ENCODE data around the gene NAV2. TPM values are rescaled to one million over a fixed set of nuclear protein-coding genes. Genes with fewer than 3 reads are reported as not detected.

The NAV2 gene
- polyA plus RNA-seq, 2 donors, result 4.3 to 9.7 TPM

DNA sequence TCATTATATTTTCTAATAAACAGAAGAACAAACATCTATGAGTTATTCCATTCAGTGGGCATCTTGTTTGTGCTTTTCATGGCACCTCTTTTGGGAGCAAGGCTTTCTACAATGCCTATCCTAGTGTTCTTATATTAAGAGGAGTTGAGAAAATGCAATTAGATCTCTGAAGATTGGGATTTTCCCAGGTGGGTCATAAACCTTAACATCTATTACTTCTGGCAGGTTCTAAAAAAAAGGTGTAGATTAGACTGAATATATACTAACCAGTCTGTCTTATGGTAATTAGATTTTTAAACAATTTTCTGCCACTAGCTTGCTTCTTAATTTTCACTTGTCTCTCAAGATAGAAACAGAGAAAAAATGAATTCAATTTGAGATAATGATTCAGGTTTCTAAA, 128.3 kb downstream of the NAV2 start:
- H3K4me3 ChIP-seq (ENCODE audit: low read depth in 1 of 2, low read length in 2 of 2), result no peak overlapping the region
- H3K4me1 ChIP-seq (ENCODE audit: control insufficient read depth in 2 of 2, insufficient read depth in 2 of 2, low read length in 1 of 2), result no peaks in the 10 kb centered on the region
- H3K36me3 ChIP-seq (ENCODE audit: control insufficient read depth in 2 of 2, insufficient read depth in 2 of 2, low read length in 1 of 2), result no peaks in the 10 kb centered on the region
- H3K27ac ChIP-seq (ENCODE audit: low read depth in 2 of 2, low read length in 1 of 2), result no peak overlapping the region
- no peaks in the 10 kb centered on the region for H3K9me3 ChIP-seq (ENCODE audit: control insufficient read depth in 2 of 2, insufficient read depth in 1 of 2, low read depth in 1 of 2, low read length in 1 of 2)
- H3K27me3 ChIP-seq (ENCODE audit: control insufficient read depth in 1 of 2, insufficient read depth in 2 of 2, low read length in 2 of 2), result no peaks in the 10 kb centered on the region

DNA sequence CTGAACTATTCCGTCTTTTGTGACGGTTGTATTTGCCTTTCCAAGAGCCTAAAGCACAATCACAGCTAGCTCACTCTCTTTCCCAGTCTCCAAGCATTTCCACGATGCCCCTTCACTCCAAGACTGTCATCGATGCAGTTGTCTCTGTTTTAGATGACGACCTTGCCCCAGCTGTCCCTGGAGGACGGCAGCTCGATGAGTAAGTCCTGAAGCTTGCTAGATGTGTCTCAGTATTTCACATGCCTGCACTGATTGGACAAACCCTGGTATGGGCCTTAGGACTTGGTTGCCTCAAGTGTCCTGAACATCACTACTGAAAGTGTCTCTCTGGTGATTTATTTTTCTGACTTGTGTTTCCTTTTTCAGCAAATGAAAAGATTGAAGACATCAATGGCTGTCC, 129.9 kb downstream of the NAV2 start:
- 79 to 81% methylated on average over 7 of the region's 7 CpGs for WGBS, 2 donors
- no peak overlapping the region for H3K27ac ChIP-seq (ENCODE audit: low read depth in 2 of 2, low read length in 1 of 2)
- no peaks in the 10 kb centered on the region for H3K27me3 ChIP-seq (ENCODE audit: control insufficient read depth in 1 of 2, insufficient read depth in 2 of 2, low read length in 2 of 2)
- H3K9me3 ChIP-seq (ENCODE audit: control insufficient read depth in 2 of 2, insufficient read depth in 1 of 2, low read depth in 1 of 2, low read length in 1 of 2), result no peaks in the 10 kb centered on the region
- H3K36me3 ChIP-seq (ENCODE audit: control insufficient read depth in 2 of 2, insufficient read depth in 2 of 2, low read length in 1 of 2), result no peaks in the 10 kb centered on the region
- H3K4me3 ChIP-seq (ENCODE audit: low read depth in 1 of 2, low read length in 2 of 2), result no peak overlapping the region
- no peaks in the 10 kb centered on the region for H3K4me1 ChIP-seq (ENCODE audit: control insufficient read depth in 2 of 2, insufficient read depth in 2 of 2, low read length in 1 of 2)

DNA sequence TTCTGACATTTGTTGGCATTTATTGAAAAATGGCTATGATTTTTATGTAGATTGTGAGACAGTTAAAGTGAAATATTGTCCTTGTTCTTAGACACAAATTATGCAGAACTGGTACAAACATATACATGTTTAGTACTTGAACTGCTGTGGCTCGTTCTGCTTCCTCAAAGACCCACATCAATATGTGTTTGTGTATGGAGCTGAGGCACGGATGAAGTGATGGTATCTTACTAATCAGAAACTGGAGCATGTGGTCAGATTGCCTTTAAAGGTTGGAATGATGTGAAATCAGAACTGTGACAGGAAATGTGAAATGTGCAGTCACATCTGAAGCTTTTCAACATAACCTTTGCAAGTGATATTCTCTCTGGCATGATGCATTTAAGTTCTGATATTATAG, 130.4 kb downstream of the NAV2 start:
- H3K27ac ChIP-seq (ENCODE audit: low read depth in 2 of 2, low read length in 1 of 2), result no peak overlapping the region
- 65 to 69% methylated on average over 2 of the region's 2 CpGs for WGBS, 2 donors
- no peaks in the 10 kb centered on the region for H3K4me1 ChIP-seq (ENCODE audit: control insufficient read depth in 2 of 2, insufficient read depth in 2 of 2, low read length in 1 of 2)
- H3K27me3 ChIP-seq (ENCODE audit: control insufficient read depth in 1 of 2, insufficient read depth in 2 of 2, low read length in 2 of 2), result no peaks in the 10 kb centered on the region
- no peaks in the 10 kb centered on the region for H3K36me3 ChIP-seq (ENCODE audit: control insufficient read depth in 2 of 2, insufficient read depth in 2 of 2, low read length in 1 of 2)
- no peaks in the 10 kb centered on the region for H3K9me3 ChIP-seq (ENCODE audit: control insufficient read depth in 2 of 2, insufficient read depth in 1 of 2, low read depth in 1 of 2, low read length in 1 of 2)
- no peak overlapping the region for H3K4me3 ChIP-seq (ENCODE audit: low read depth in 1 of 2, low read length in 2 of 2)

DNA sequence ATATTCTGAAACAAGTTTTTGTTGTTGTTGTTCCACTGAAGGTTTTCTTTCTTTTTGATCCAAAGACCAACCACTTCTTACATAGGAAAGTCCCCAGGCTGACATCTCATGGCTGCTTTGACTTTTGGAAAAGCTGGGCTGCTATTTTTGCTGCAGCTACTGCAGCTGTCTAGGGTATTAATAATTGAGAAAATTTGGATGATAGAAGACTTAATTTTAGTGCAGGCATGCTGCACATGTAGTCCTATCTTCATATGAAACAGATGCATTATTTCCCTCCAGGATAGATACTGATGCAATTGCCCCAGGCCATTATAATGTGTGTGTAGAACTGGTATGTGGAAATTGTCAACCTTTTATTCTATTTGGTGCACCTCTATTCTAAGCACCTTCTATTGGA, 131.4 kb downstream of the NAV2 start:
- no peak overlapping the region for H3K4me3 ChIP-seq (ENCODE audit: low read depth in 1 of 2, low read length in 2 of 2)
- H3K27me3 ChIP-seq (ENCODE audit: control insufficient read depth in 1 of 2, insufficient read depth in 2 of 2, low read length in 2 of 2), result no peaks in the 10 kb centered on the region
- H3K27ac ChIP-seq (ENCODE audit: low read depth in 2 of 2, low read length in 1 of 2), result no peak overlapping the region
- no peaks in the 10 kb centered on the region for H3K36me3 ChIP-seq (ENCODE audit: control insufficient read depth in 2 of 2, insufficient read depth in 2 of 2, low read length in 1 of 2)
- H3K9me3 ChIP-seq (ENCODE audit: control insufficient read depth in 2 of 2, insufficient read depth in 1 of 2, low read depth in 1 of 2, low read length in 1 of 2), result no peaks in the 10 kb centered on the region
- H3K4me1 ChIP-seq (ENCODE audit: control insufficient read depth in 2 of 2, insufficient read depth in 2 of 2, low read length in 1 of 2), result no peaks in the 10 kb centered on the region

DNA sequence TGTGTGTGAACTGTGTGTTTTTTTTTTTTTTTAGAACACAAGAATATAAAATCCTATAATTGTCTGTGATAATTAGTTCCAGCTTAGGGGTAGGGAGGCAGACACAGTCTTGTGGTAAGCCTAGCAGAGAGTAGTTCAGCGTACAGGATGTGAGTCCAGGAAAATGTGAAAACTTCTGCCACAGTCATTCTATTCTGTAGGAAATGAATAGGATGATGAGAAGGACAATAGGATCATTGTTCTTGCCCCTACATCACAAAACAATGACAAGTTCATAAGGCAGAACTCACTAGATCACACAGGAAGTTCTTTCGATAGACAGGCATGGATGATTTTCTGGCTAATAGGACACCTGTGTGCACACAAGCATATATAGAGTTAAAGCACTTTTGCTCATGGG, 132.2 kb downstream of the NAV2 start:
- WGBS, 2 donors, result 91 to 92% methylated on average over 2 of the region's 2 CpGs

DNA sequence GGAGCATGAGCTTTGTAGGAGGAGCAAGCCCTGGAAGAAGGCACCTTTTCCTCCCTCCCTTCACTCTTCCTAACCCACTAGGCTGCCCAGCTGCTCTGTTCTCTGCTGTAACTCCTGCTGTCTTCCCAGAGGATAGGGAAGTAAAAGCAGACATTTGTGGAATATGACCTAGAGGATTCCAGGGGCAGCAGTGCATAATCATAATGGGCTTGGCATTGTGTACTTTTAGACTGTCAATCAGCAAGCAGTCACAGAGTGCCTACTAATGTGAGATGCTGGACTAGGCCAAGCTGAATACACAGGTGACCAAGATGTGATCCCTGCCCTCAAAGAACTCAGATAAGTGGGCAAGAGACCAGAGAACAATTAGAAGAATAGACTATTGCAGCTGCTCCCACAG, 133.0 kb downstream of the NAV2 start:
- no peaks in the 10 kb centered on the region for H3K36me3 ChIP-seq (ENCODE audit: control insufficient read depth in 2 of 2, insufficient read depth in 2 of 2, low read length in 1 of 2)
- no peak overlapping the region for H3K27ac ChIP-seq (ENCODE audit: low read depth in 2 of 2, low read length in 1 of 2)
- no peak overlapping the region for H3K4me3 ChIP-seq (ENCODE audit: low read depth in 1 of 2, low read length in 2 of 2)
- no peaks in the 10 kb centered on the region for H3K9me3 ChIP-seq (ENCODE audit: control insufficient read depth in 2 of 2, insufficient read depth in 1 of 2, low read depth in 1 of 2, low read length in 1 of 2)
- H3K27me3 ChIP-seq (ENCODE audit: control insufficient read depth in 1 of 2, insufficient read depth in 2 of 2, low read length in 2 of 2), result no peaks in the 10 kb centered on the region
- H3K4me1 ChIP-seq (ENCODE audit: control insufficient read depth in 2 of 2, insufficient read depth in 2 of 2, low read length in 1 of 2), result no peaks in the 10 kb centered on the region

More for the DNA sequence above, 132.2 kb downstream of the NAV2 start:
- Histone ChIP-seq H3K27me3 (ENCODE audit: control insufficient read depth in 1 of 2, insufficient read depth in 2 of 2, low read length in 2 of 2) (no peaks in the 10 kb centered on the region), H3K27ac (ENCODE audit: low read depth in 2 of 2, low read length in 1 of 2) (no peak overlapping the region), H3K9me3 (ENCODE audit: control insufficient read depth in 2 of 2, insufficient read depth in 1 of 2, low read depth in 1 of 2, low read length in 1 of 2) (no peaks in the 10 kb centered on the region), H3K36me3 (ENCODE audit: control insufficient read depth in 2 of 2, insufficient read depth in 2 of 2, low read length in 1 of 2) (no peaks in the 10 kb centered on the region), H3K4me1 (ENCODE audit: control insufficient read depth in 2 of 2, insufficient read depth in 2 of 2, low read length in 1 of 2) (no peaks in the 10 kb centered on the region), H3K4me3 (ENCODE audit: low read depth in 1 of 2, low read length in 2 of 2) (no peak overlapping the region)

DNA sequence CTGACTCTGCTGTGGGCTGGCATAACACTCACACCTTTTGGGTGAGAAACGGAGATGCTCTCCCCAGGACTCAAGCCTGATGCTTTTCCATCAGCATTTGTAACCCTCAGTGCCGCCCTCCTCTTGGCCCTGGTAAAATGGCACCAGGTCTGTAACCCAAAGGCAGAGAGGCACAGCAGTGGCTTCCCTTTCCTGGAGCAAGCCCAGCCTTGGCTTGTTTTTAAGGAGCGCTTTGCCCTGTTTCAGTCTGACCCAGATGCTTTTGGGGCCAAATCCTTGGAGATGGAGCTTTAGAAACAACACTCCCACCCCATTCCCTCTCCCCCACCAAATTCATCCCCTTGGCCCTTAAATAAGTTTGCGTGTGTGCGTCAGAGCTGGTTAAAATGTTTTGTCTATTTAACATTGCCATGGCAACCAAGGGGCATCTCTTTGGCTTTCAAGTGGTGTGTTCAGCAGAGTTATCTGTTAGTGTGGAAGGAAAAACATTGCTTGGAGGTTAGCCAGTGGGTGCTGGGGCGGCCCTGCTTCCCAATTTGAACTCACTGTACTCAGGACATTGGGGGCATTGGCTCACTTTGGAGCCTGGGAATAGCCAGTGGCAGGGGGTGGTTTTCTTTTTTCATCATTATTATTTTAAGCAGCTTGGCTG, 134.1 kb downstream of the NAV2 start:
- no peaks in the 10 kb centered on the region for H3K36me3 ChIP-seq (ENCODE audit: control insufficient read depth in 2 of 2, insufficient read depth in 2 of 2, low read length in 1 of 2)
- H3K9me3 ChIP-seq (ENCODE audit: control insufficient read depth in 2 of 2, insufficient read depth in 1 of 2, low read depth in 1 of 2, low read length in 1 of 2), result no peaks in the 10 kb centered on the region
- H3K4me3 ChIP-seq (ENCODE audit: low read depth in 1 of 2, low read length in 2 of 2), result no peak overlapping the region
- WGBS, 2 donors, result 84% methylated on average over 6 of the region's 6 CpGs
- H3K4me1 ChIP-seq (ENCODE audit: control insufficient read depth in 2 of 2, insufficient read depth in 2 of 2, low read length in 1 of 2), result no peaks in the 10 kb centered on the region
- H3K27me3 ChIP-seq (ENCODE audit: control insufficient read depth in 1 of 2, insufficient read depth in 2 of 2, low read length in 2 of 2), result no peaks in the 10 kb centered on the region
- no peak overlapping the region for H3K27ac ChIP-seq (ENCODE audit: low read depth in 2 of 2, low read length in 1 of 2)

DNA sequence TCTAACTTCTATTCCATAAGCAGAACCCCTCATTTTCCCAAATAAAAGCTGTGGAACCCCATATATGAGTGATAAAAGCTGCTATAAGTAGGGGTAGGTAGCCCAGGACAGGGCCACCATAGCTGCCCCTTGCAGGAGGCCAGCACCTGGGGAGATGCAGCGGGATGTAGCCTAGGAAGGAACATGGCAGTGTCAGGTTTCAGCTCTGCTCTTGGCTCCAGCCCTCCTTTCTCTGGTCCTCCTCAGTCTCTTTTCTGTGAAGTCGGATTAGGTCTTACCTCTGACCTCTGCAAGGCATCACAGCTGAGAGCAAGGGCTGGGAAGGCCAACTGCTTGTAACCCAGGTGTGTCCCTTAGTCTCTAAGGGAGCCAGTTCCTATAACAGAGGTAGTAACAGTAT, 135.6 kb downstream of the NAV2 start:
- Histone ChIP-seq H3K4me3 (ENCODE audit: low read depth in 1 of 2, low read length in 2 of 2) (no peak overlapping the region), H3K4me1 (ENCODE audit: control insufficient read depth in 2 of 2, insufficient read depth in 2 of 2, low read length in 1 of 2) (no peaks in the 10 kb centered on the region)
- WGBS, 2 donors, result 90 to 92% methylated on average over 2 of the region's 2 CpGs

DNA sequence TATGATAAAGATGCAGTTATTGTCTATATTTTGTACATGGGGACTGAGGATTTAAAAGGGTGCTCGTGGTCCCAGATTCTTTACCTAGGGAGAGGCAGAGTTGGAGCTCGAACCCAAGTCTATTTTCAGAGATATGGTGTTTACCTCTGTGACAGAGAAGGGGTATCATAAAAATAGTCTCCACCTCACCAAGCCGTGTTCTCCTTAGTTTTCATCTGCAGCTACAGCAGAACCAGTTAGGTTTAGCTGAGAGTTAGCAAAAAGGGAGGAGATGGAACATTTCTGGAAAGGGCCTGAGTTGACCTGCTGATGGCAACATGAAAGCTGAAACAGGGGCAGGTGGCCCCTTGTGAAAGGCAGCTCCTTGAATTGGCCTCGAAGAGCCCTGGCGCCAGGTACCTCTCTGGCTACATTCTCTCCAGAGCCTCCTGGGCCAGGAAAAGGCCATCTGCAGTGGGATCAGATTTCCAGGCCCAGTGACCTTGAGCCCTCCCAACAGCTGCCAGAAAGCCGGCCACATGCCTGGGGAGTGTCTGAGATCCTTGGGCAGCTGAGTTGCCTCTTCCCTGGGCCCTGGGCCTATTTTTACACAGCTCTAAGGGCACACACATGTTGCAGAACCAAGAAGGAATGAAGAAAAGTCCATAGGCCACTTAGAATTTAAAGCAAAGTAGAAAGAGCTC, 136.6 kb downstream of the NAV2 start:
- Histone ChIP-seq H3K4me3 (ENCODE audit: low read depth in 1 of 2, low read length in 2 of 2) (no peak overlapping the region), H3K4me1 (ENCODE audit: control insufficient read depth in 2 of 2, insufficient read depth in 2 of 2, low read length in 1 of 2) (no peaks in the 10 kb centered on the region), H3K27me3 (ENCODE audit: control insufficient read depth in 1 of 2, insufficient read depth in 2 of 2, low read length in 2 of 2) (no peaks in the 10 kb centered on the region), H3K9me3 (ENCODE audit: control insufficient read depth in 2 of 2, insufficient read depth in 1 of 2, low read depth in 1 of 2, low read length in 1 of 2) (no peaks in the 10 kb centered on the region), H3K27ac (ENCODE audit: low read depth in 2 of 2, low read length in 1 of 2) (no peak overlapping the region), H3K36me3 (ENCODE audit: control insufficient read depth in 2 of 2, insufficient read depth in 2 of 2, low read length in 1 of 2) (no peaks in the 10 kb centered on the region)
- WGBS, 2 donors, result 77 to 87% methylated on average over 6 of the region's 6 CpGs

More for the DNA sequence above, 135.6 kb downstream of the NAV2 start:
- Histone ChIP-seq H3K27ac (ENCODE audit: low read depth in 2 of 2, low read length in 1 of 2) (no peak overlapping the region), H3K9me3 (ENCODE audit: control insufficient read depth in 2 of 2, insufficient read depth in 1 of 2, low read depth in 1 of 2, low read length in 1 of 2) (no peaks in the 10 kb centered on the region), H3K27me3 (ENCODE audit: control insufficient read depth in 1 of 2, insufficient read depth in 2 of 2, low read length in 2 of 2) (no peaks in the 10 kb centered on the region), H3K36me3 (ENCODE audit: control insufficient read depth in 2 of 2, insufficient read depth in 2 of 2, low read length in 1 of 2) (no peaks in the 10 kb centered on the region)

DNA sequence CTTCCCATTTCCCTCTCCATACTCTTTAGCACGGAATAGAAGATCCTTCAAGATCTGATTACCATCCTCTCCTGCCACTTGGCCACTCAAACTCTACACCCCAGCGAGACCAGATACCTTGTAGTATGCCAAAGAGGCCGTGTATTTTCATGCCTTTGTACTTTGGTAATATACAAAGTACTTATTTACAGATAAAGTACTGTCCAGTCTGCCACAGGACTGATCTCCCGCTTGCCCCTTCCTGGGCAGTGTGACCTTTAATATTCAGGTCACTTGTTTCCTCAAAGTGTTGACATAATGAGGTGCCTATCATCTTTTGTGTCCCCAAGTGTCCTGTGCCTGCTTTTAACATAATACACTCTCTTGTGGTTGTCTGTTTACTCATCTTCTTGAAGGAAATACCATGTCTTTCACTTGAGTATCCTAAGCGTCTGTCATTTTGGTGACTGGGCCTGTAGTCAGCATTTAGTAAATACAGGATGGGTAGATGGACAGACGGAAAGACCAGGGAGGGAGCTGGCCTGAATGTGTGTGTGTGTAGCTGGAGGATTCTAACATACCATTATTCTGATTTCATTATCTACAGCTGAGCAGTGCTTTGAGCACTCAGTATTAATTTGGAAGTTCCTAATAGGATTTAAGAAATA, 137.4 kb downstream of the NAV2 start:
- no peak overlapping the region for H3K4me3 ChIP-seq (ENCODE audit: low read depth in 1 of 2, low read length in 2 of 2)
- no peaks in the 10 kb centered on the region for H3K4me1 ChIP-seq (ENCODE audit: control insufficient read depth in 2 of 2, insufficient read depth in 2 of 2, low read length in 1 of 2)
- no peaks in the 10 kb centered on the region for H3K36me3 ChIP-seq (ENCODE audit: control insufficient read depth in 2 of 2, insufficient read depth in 2 of 2, low read length in 1 of 2)
- no peaks in the 10 kb centered on the region for H3K27me3 ChIP-seq (ENCODE audit: control insufficient read depth in 1 of 2, insufficient read depth in 2 of 2, low read length in 2 of 2)
- 85 to 88% methylated on average over 6 of the region's 6 CpGs for WGBS, 2 donors
- H3K27ac ChIP-seq (ENCODE audit: low read depth in 2 of 2, low read length in 1 of 2), result no peak overlapping the region
- H3K9me3 ChIP-seq (ENCODE audit: control insufficient read depth in 2 of 2, insufficient read depth in 1 of 2, low read depth in 1 of 2, low read length in 1 of 2), result no peaks in the 10 kb centered on the region

Data from esophagus (tissue), 2 donors.